Subcutaneous abdominal adipose tissue (tissue), 5 donors: ENCODE measurements around the gene CYP46A1.
A peak's percentile ranks its signal among the peaks of the same experiment; 100 is the strongest.

Experiments used
- H3K27ac ChIP-seq: one replicate; pipeline ENCODE4 v1.7.0; 2013; ENCODE audit warnings: low read depth, mild to moderate bottlenecking, inconsistent platforms, low read length, moderate library complexity
- H3K27me3 ChIP-seq, 5 donors: one replicate each; pipeline ENCODE4 v1.7.0; 2013; ENCODE audit warnings: low read length in 5 of 5, inconsistent platforms in 1 of 5; ENCODE audit not compliant: control insufficient read depth in 5 of 5, insufficient read depth in 4 of 5
- H3K36me3 ChIP-seq, 5 donors: one replicate each; pipeline ENCODE4 v1.7.0; 2013; ENCODE audit warnings: low read length in 5 of 5; ENCODE audit not compliant: control insufficient read depth in 5 of 5, insufficient read depth in 5 of 5
- H3K4me1 ChIP-seq, 5 donors: one replicate each; pipeline ENCODE4 v1.7.0; 2013; ENCODE audit warnings: low read length in 5 of 5, mild to moderate bottlenecking in 3 of 5, moderate library complexity in 1 of 5; ENCODE audit not compliant: control insufficient read depth in 5 of 5, insufficient read depth in 5 of 5
- H3K4me3 ChIP-seq, 5 donors: one replicate each; pipeline ENCODE4 v1.7.0; 2013; ENCODE audit warnings: low read length in 5 of 5, low read depth in 1 of 5
- H3K9ac ChIP-seq, 5 donors: one replicate each; pipeline ENCODE4 v1.7.0; 2013; ENCODE audit warnings: low read length in 5 of 5, mild to moderate bottlenecking in 4 of 5, moderate library complexity in 3 of 5
- H3K9me3 ChIP-seq, 5 donors: one replicate each; pipeline ENCODE4 v1.7.0; 2013; ENCODE audit warnings: low read length in 5 of 5; ENCODE audit not compliant: control insufficient read depth in 5 of 5
- donor health status: healthy.
- donor health status: healthy.
- donor health status: healthy.
- donor health status: healthy.
- donor health status: healthy.

CYP46A1 gene

DNA sequence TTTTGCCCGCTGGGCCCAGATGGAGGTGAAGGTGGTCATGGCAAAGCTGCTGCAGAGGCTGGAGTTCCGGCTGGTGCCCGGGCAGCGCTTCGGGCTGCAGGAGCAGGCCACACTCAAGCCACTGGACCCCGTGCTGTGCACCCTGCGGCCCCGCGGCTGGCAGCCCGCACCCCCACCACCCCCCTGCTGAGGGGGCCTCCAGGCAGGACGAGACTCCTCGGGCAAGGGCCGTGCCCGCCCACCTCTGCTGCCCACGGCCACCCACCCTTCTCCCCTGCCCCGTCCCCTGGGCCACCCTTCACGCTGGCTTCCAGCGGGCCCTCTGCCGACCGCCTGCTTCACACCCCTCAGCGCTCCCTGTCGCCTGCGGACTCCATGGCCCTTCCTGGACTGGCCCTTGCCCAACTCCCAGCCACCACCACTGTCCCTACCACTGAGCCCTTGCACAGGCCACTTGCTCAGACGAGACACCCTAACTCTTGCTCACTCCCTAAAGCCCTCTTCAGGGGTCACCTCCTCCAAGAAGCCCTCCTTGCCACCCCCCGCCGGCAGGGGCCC, 42.5 kb downstream of the CYP46A1 start:
- Histone ChIP-seq H3K36me3 (no peaks in the 10 kb centered on the region), H3K4me3 (no peak overlapping the region), H3K9me3 (no peaks in the 10 kb centered on the region), H3K27me3 (peaks cover 3 to 18% (median 8%) of the 10 kb centered on the region in 5 donors), H3K4me1 (peaks cover 0 to 16% (median 11%) of the 10 kb centered on the region in 5 donors), H3K27ac (no peak overlapping the region), H3K9ac (no peak overlapping the region)

DNA sequence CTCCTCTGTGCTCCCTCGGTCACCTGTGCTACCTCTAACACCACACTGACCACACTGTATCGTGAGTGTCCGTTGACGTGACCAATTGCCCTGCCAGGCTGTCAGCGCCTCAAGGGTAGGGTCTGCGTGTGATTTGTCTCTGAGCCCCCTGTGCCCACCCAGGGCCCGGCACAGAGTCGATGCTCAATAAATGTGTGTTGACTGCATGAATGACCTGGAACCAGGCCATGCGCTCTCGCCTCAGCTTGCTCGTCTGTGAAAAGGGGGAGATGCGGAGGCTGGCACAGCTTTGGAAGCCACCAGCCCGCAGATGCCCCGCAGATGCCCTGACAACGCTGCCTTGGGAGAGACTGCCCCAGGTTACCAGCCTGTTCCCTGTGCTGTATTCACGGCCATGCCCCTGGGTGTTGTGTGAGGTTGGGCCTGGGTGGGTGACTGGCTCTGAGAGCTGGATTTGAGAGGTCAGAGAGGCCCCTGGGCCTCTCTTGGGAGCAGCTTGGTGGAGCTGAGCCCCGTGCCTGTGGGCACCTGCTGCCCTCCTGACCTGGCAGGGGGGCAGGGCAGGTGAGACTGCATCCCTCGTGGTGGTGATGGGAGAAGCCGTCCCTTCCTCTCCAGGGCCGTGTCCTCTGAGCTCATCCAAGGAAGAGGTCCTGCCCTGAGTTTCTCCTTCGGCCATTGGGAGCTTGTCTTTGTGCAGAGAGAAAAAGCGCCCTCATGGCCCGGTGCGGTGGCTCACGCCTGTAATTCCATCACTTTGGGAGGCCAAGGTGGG, 43.2 kb downstream of the CYP46A1 start:
- H3K4me1 ChIP-seq = peaks cover 0 to 23% (median 17%) of the 10 kb centered on the region in 5 donors
- no peak overlapping the region for H3K27ac ChIP-seq
- no peaks in the 10 kb centered on the region for H3K36me3 ChIP-seq
- H3K4me3 ChIP-seq = no peak overlapping the region
- H3K27me3 ChIP-seq = peaks cover 8 to 24% (median 10%) of the 10 kb centered on the region in 5 donors
- H3K9me3 ChIP-seq = no peaks in the 10 kb centered on the region
- H3K9ac ChIP-seq = no peak overlapping the region

DNA sequence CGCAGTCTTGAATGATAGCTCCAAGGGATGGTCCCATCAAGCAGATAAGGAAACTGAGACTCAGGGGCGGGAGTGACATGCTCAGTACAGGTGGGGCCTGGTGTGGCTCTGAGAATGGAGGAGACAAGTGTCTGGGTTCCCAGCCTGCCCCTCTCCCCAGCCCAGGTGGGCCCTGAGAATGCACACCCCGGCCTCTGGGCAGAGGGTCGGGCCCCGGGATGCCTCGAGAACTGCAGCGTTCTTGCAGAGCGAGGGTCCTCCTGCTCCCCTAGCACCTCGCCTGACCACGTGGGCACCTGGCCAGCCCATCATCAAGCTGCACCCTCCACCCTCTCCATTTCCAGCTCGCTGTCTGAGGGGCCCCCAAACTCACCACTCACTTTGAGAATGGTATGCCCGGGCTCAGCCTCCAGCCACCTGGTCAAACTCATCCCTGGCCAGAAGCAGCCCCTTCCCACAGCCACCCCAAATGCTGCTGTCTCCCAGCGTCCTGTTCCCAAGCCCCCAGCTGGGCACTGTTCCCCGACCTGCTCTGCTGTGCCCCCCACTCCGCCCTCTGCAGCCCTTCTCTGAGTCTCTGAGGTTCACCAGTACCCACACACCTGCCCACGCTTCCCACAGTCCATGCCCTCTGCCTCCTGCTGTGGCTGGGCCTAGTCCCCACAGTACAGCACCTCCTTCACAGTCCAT, 44.3 kb downstream of the CYP46A1 start:
- no peaks in the 10 kb centered on the region for H3K36me3 ChIP-seq
- H3K9ac ChIP-seq = no peak overlapping the region
- H3K27me3 ChIP-seq = peaks cover 8 to 33% (median 12%) of the 10 kb centered on the region in 5 donors
- no peaks in the 10 kb centered on the region for H3K9me3 ChIP-seq
- H3K4me1 ChIP-seq = peaks cover under 1 to 34% (median 28%) of the 10 kb centered on the region in 5 donors
- H3K27ac ChIP-seq = no peak overlapping the region
- no peak overlapping the region for H3K4me3 ChIP-seq

DNA sequence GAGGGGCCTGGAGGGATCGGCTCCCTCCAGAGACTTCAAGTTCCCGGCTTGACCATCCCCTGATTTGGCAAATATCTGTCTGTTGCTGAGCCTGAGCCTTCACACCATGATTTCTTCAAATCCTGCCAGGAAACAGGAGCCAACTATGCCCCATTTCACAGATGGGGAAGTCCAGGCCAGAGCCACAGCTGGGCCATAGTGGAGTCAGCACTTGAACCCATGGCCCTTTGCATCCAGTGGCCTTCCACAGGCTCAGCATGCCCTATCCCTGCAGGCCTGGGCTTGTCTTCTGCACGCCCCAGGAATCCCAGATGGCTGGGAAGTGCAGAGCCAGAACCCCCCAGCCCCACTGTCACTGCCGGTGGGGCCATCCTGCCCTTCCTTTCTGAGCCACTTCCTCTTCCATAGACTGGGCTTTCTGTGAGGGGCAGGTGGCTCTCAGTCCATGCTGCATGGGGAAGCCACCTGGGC, 44.9 kb downstream of the CYP46A1 start:
- Histone ChIP-seq H3K9me3 (no peaks in the 10 kb centered on the region), H3K9ac (no peak overlapping the region), H3K27ac (no peak overlapping the region), H3K27me3 (peaks cover 8 to 34% (median 12%) of the 10 kb centered on the region in 5 donors), H3K4me3 (no peak overlapping the region), H3K36me3 (no peaks in the 10 kb centered on the region), H3K4me1 (peaks cover 2 to 40% (median 33%) of the 10 kb centered on the region in 5 donors)

DNA sequence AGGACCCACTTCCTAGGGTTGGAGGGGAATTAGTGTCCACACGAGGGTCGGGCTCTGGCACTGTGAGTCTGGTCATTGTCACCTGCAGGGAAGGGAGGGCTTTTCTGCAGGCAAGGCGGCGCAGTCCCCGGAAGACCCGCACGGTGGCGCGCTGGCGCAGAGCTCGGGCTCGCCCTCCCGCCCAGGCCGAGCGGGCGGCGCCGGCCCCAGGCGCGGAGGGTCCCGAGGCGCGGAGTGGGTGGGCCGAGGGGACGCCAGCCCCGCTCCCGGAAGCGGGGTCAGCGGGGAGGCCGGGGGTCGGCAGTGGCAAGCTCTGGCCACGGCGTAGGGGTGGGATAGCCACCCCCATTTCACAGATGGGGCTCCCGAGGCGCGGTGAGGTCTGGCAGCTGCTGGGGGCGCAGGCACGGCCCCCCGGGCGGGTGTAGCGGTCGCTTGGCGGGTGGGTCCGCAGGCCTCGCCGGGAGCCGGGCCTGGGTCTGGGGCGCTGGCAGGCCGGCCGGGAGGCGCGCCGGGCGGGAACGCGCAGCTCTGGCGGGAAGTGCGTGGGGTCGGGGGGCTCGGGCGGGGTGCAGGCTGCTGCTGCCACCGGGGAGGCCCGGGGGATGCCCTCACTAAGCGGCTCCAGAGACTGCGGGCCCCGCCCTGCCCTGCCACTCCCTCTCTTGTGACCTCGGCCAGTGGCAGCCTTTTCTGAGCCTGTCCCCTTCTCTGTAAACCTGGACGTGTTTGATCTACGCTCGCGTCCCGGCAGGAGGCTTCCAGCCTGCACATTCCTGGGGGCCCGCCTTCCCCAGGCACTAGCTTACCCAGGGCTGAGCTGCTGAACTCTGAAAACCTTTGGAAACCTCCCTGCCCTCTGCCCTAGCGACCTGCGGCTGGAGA, 46.1 kb downstream of the CYP46A1 start:
- H3K27me3 ChIP-seq = peaks cover 8 to 35% (median 14%) of the 10 kb centered on the region in 5 donors
- H3K4me1 ChIP-seq = peaks cover 3 to 52% (median 40%) of the 10 kb centered on the region in 5 donors
- H3K9me3 ChIP-seq = no peaks in the 10 kb centered on the region
- peak overlapping the region in 1 of 5 donors; percentile 39 for H3K9ac ChIP-seq
- peak overlapping the region in 4 of 5 donors; percentile 48 to 68 (median 52) for H3K4me3 ChIP-seq
- H3K36me3 ChIP-seq = no peaks in the 10 kb centered on the region
- H3K27ac ChIP-seq = no peak overlapping the region

DNA sequence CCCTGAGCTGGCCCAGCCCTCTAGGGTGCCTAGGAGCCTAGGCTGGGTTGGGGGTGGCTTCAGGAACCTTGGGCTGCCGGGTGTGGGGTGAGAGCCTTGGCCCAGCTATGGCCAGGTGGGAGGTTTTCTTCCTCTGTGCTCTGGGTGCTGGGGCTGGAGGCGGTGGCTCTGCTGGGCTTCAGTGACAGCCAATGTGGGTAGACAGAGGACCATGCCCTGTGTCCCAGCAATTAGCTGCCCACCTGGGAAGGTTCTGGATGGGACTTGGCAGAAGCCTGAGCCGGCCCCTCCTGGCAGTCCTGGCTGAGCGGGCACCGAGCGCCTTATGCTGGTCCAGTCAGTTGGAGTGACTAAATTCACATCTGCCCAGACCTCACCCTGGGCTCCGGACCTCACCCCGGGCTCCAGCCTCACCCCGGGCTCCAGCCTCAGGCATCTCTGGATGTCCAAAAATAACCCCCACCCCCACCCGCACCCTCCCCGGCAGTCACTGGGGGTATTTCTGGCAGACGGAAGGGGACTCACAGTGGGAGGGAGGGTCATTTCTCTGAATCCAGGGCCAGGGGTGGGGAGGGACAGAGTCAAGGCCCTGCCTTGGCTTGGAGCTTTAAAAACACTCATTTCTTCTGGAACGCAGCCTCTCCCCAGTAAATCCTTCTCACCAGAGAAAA, 46.9 kb downstream of the CYP46A1 start:
- peak overlapping the region in 3 of 5 donors; percentile 51 to 68 (median 53) for H3K4me3 ChIP-seq
- H3K9me3 ChIP-seq = no peaks in the 10 kb centered on the region
- H3K9ac ChIP-seq = no peak overlapping the region
- peaks cover 3 to 56% (median 40%) of the 10 kb centered on the region in 5 donors for H3K4me1 ChIP-seq
- no peak overlapping the region for H3K27ac ChIP-seq
- peaks cover 8 to 39% (median 17%) of the 10 kb centered on the region in 5 donors for H3K27me3 ChIP-seq
- no peaks in the 10 kb centered on the region for H3K36me3 ChIP-seq

DNA sequence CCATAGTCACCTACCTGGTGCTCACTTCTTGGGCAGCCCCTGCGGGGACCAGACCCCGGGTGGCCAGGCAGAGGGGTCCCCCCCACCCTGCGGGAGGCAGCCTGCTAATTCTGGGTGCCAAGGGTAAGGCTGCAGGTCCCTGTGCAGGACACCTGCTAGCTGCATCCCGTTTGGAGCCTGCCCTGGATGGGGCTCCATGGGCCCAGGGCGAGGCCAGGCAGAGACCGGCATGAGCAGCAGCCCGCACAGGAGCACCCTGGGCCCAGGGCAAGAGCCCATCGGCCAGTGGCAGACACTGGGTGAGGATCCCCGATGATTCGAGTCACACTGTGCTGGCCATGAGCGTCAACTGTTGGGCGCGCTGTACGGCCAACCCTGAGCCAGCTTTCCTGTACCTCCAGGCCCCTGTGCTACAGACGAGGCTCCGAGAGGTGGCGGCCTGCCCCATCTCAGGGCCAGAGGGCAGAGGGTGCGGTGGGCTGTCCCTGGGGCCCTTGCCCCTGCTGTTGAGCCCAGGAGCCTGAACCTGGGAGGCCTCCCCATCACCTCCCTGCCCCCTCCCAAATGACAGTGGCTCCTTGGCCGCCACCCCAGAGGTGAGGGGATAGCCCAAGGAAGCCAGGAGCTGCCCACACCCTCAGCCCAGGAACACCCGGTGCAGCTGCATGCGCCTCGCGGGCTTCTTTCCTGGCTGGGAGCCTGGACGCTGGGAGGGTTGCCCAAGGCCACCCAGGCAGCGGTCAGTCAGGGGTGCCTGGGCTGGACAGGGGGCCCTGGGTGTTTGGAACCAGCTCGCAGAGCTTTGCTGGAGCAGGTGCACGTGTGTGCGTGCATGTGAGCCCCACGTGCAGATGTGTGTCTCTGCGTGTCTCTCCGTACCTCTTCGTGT, 47.7 kb downstream of the CYP46A1 start:
- Histone ChIP-seq H3K9me3 (no peaks in the 10 kb centered on the region), H3K4me1 (peaks cover 4 to 59% (median 41%) of the 10 kb centered on the region in 5 donors), H3K9ac (no peak overlapping the region), H3K27ac (no peak overlapping the region), H3K36me3 (no peaks in the 10 kb centered on the region), H3K27me3 (peaks cover 8 to 39% (median 18%) of the 10 kb centered on the region in 5 donors), H3K4me3 (no peak overlapping the region)

DNA sequence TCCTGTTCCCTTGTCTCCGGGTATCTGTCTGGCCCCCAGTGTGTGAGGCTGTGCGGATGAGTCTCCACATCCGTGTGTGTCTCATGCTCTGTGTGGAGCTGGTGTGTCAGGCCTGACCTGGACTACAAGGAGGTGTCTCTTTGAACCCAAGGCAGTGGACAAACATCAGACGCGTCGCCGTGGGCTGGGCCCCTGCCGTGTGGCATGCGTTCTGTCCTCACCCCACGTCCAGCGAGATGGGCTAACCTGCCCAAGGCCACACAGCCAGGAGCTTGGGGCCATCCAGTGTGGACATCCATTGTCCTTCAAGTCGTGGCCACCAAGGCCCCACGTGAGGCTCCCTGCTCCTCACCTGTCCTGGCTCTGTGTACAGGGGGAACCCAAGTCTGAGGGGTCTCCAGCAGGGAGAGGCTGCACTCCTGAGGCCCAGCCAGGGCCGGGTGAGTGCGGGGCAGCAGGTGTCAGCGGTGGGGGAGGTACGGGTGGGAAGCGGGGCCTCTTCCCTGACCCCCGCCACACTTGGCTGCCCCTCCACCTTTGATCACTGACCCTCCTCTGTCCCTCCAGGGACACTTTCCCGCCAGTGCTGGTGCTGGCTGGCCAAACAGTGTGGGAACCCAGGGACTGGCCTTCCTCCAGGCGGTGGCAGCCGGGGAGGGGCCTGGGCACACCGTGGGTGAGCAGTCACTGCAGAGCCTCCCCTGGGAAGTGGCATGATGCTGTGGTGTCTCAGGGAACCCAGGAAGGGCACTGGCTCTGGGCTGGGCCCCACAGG, 48.5 kb downstream of the CYP46A1 start:
- H3K9me3 ChIP-seq = no peaks in the 10 kb centered on the region
- peaks cover 7 to 68% (median 50%) of the 10 kb centered on the region in 5 donors for H3K4me1 ChIP-seq
- H3K27ac ChIP-seq = no peak overlapping the region
- no peak overlapping the region for H3K9ac ChIP-seq
- H3K4me3 ChIP-seq = no peak overlapping the region
- H3K27me3 ChIP-seq = peaks cover 5 to 35% (median 25%) of the 10 kb centered on the region in 5 donors
- H3K36me3 ChIP-seq = no peaks in the 10 kb centered on the region
